CMK (cell line): Measurements from ENCODE around the gene INTS14.
"Not testable (repeated sequence)": the region's sequence is repeated elsewhere in the genome, so short reads cannot be mapped to it uniquely, and the experiment has no call there.

Experiments
- DNase-seq: peaks from one replicate; pipeline ENCODE4 v3.0.0-alpha.2; 2010; ENCODE audit warnings: low read depth

INTS14 gene

GRCh38 chr15:65630760-65631159, 19.8 kb upstream of the INTS14 start:
- no peak for DNase-seq

GRCh38 chr15:65629548-65629947, 18.6 kb upstream of the INTS14 start:
- DNase-seq, result no peak

- no peak for DNase-seq
Observed at GRCh38 chr15:65626856-65627255, 15.9 kb upstream of the INTS14 start.

- DNase-seq, result no peak
Observed at GRCh38 chr15:65623103-65623502, 12.2 kb upstream of the INTS14 start.

- DNase-seq, result no peak
Observed at GRCh38 chr15:65621638-65622037, 10.7 kb upstream of the INTS14 start, which contains the start of gene SLC24A1. SLC24A1 (plus strand) TSS chr15:65621938; CDS start chr15:65624081, 2,143 bp downstream.

- DNase-seq, result no peak
Observed at GRCh38 chr15:65620833-65621232, 9.9 kb upstream of the INTS14 start.

GRCh38 chr15:65619626-65620290, 8.8 kb upstream of the INTS14 start:
- peak; percentile 54 for DNase-seq

GRCh38 chr15:65618560-65619109, 7.7 kb upstream of the INTS14 start:
- no peak for DNase-seq

- not testable (repeated sequence) for DNase-seq
Observed at GRCh38 chr15:65615887-65616286, 5.0 kb upstream of the INTS14 start.

GRCh38 chr15:65612949-65613744, 2.2 kb upstream of the INTS14 start:
- DNase-seq, result no peak

GRCh38 chr15:65612616-65612946, 1.6 kb upstream of the INTS14 start:
- no peak for DNase-seq

GRCh38 chr15:65611888-65612615, 1.1 kb upstream of the INTS14 start:
- DNase-seq, result no peak

GRCh38 chr15:65603559-65603958, 7.4 kb downstream of the INTS14 start:
- DNase-seq, result no peak

- no peak for DNase-seq
Observed at GRCh38 chr15:65603134-65603533, 7.8 kb downstream of the INTS14 start.

GRCh38 chr15:65599677-65600076, 11.3 kb downstream of the INTS14 start:
- no peak for DNase-seq

GRCh38 chr15:65598468-65598867, 12.5 kb downstream of the INTS14 start:
- no peak for DNase-seq

GRCh38 chr15:65595960-65596359, 15.0 kb downstream of the INTS14 start:
- DNase-seq, result no peak

GRCh38 chr15:65587094-65587493, 23.8 kb downstream of the INTS14 start:
- DNase-seq, result no peak

GRCh38 chr15:65584241-65584640, 26.7 kb downstream of the INTS14 start:
- no peak for DNase-seq

- peak; percentile 20 for DNase-seq
Observed at GRCh38 chr15:65583701-65584100, 27.2 kb downstream of the INTS14 start.

GRCh38 chr15:65580287-65580686, 30.6 kb downstream of the INTS14 start:
- no peak for DNase-seq

- DNase-seq, result no peak
Observed at GRCh38 chr15:65579762-65580161, 31.2 kb downstream of the INTS14 start.
